Measurements from ENCODE around the gene KIAA1328.

KIAA1328 gene

DNA sequence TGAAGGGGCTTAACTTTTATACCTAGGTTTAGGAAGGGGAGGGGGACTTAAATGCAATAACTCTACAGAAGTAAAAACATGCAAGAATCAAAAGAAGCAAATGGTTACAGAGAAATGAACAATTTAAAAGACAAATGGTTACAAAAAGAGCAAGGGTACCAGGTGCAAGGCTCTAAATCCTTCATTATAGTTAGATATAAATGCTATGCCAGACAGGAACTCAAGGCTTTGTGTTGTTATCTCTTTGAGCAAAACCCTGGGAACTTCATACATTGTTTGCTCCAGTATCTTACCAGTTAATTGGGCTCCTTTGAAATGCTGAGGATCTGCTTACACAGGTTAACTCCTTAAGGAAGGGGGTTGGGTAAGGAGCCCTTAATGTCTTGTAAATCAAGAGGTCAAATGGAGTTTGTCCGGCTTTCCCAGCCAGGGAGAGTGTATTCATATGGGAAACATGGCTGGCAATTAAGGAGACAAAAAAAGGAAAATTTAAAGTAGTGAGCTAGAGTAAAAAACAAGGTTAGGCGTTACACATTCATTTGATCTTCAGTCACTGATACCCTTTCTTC lies 389.2 kb downstream of the KIAA1328 start:
- DNase-seq (ENCODE audit: low read depth in 2 of 2): no peak

- DNase-seq (ENCODE audit: low read depth in 2 of 2): no peak
Measured at GRCh38 chr18:37219257-37219656, 390.3 kb downstream of the KIAA1328 start.

GRCh38 chr18:37222354-37222998 lies 393.5 kb downstream of the KIAA1328 start:
- DNase-seq (ENCODE audit: low read depth in 2 of 2): no peak

GRCh38 chr18:37222999-37223378 lies 394.1 kb downstream of the KIAA1328 start:
- DNase-seq (ENCODE audit: low read depth in 2 of 2): no peak

GRCh38 chr18:37225279-37225678 lies 396.4 kb downstream of the KIAA1328 start:
- no peak for DNase-seq (ENCODE audit: low read depth in 2 of 2)

- no peak for DNase-seq (ENCODE audit: low read depth in 2 of 2)
Measured at GRCh38 chr18:37230768-37231167, 401.8 kb downstream of the KIAA1328 start.

- no peak for DNase-seq (ENCODE audit: low read depth in 2 of 2)
Measured at GRCh38 chr18:37231251-37231650, 402.3 kb downstream of the KIAA1328 start.

DNA sequence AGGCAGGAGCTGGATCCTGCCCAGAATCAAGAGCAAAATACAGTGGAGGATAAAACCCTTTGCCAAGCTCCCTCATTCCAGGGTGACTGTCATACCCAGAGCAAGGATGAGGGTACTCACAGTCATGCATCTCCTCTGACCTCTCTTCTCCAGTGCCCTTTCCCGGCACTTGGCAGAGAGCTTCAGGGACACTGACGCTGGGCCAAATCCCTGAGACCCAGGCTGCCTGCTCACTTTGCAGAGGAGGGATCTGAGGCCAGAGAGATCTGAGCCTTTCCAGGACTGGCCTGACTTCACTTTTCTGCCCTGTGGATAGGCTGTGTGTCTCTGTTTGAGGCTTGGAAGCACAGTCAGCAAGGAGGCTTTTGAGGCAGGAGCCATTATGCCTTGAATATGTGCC lies 406.7 kb downstream of the KIAA1328 start:
- DNase-seq (ENCODE audit: low read depth in 2 of 2): no peak

DNA sequence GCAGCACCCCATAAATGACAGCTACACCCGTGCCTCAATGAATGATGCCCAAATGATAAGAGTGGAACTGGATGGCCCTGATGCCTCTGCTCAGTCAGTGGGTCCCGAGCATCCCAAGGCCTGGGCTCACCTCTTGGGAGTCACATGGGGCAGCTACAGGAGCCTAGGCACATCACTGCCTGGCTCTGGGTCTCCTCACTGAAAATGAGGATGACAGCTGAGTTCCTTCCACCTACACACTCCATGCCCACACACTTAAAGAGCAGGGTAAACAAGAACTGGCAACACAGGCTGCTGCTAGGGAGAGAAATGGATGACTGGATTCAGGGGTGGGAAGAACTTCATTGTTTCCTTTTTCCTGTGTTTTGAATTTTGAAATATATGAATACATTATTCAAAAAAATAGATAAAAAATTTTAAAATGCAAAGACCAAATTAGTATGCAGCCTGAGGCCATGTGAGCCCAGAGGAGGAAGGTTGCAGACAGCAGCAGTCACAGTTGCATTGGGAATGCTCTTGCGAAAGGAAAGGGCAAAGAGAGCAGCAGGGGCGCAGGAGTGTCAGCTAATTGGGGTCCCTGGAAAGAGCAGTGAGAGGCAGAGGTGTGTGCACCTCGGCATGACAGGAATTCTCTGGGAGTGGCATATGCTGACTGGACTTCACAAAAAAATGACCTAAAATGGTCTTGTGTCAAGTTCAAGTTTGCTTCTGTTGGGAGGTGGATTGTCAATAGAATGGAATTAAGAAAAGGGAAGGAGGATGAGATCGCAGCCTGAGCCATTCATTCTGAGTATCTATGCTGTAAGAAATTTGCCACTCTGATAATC lies 409.6 kb downstream of the KIAA1328 start:
- DNase-seq (ENCODE audit: low read depth in 2 of 2): no peak

DNA sequence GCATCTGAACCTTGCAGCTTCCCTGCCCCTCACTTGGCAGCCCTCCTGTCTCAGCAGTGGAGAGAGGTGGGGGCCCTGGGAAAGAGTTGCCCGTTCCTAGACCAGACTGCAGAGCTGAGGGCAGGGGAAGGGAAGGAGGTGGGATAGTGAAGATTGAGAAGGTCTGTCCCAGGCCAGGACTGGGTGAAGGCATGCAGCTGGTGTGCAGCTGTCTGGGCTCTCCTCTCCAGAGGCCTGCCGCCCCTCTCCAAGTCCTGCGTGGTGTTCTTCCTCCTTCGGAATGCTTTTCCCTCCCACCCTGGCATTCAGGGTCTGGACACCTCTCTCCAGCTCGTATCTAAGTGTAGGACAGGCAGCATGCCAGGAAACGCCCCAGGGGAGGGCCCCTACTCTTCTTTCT lies 413.2 kb downstream of the KIAA1328 start:
- no peak for DNase-seq (ENCODE audit: low read depth in 2 of 2)

GRCh38 chr18:37242826-37243560 lies 414.1 kb downstream of the KIAA1328 start:
- DNase-seq (ENCODE audit: low read depth in 2 of 2): no peak

- no peak for DNase-seq (ENCODE audit: low read depth in 2 of 2)
Measured at GRCh38 chr18:37243741-37244140, 414.8 kb downstream of the KIAA1328 start.

GRCh38 chr18:37244618-37245017 lies 415.7 kb downstream of the KIAA1328 start:
- DNase-seq (ENCODE audit: low read depth in 2 of 2): no peak

DNA sequence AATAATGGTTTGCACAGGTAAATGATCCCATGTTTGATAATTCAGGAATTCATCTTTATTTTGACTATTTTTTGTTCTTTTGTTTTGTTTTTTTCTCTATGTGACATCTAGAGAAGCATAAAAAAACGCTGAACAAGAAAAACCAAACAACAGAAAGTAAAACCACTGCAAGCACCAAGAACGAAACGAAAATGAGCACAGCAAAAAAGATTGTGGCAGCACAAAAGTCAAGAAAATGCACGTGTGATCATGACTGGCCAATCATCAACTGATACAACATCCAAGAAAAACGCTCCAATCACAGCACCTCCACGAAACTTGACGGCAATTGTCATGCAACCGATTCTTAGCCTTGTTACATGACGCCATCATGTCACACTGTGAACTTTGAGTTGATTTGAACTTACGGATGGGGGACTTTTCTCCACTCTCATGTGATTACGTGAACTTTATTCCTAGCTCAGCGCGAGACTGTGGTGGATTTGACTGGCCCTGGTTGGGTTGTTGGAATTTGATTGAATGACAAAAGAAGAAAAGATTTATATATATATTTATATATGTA lies 417.9 kb downstream of the KIAA1328 start:
- DNase-seq (ENCODE audit: low read depth in 2 of 2): no peak

DNA sequence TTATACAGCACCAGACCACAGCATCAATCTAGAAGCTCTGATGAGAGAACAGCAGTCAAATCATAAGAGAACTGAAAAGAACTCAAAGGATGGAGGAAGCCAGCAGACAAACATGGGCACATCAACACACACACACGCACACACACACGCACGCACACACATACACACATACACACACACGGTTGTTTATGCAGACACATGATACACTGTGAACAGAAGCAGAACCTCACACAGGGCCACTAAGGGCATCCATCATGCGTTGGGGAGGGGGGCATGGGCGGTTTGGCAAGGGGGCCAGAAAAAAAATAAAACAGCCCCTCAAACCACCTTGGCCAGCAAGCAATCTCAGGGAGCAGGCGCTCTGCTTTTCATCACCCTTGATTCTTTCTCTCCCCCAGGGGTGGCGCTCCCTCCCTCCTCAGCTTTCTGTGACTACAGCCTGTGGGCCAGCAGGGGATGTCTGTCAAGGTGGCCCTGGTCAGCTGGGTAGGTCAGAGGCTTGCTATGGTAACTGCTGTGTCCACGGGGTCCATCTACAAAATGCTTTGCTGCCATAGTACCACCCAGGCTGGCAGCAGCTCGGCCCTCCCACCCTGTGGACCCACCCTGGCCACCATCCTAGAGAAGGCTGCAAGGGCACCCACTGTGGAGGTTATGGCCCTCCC lies 418.7 kb downstream of the KIAA1328 start:
- no peak for DNase-seq (ENCODE audit: low read depth in 2 of 2)

GRCh38 chr18:37248281-37248680 lies 419.4 kb downstream of the KIAA1328 start:
- no peak for DNase-seq (ENCODE audit: low read depth in 2 of 2)

GRCh38 chr18:37249171-37249886 lies 420.4 kb downstream of the KIAA1328 start:
- DNase-seq (ENCODE audit: low read depth in 2 of 2): no peak

- DNase-seq (ENCODE audit: low read depth in 2 of 2): no peak
Measured at GRCh38 chr18:37249895-37250618, 421.1 kb downstream of the KIAA1328 start.

- DNase-seq (ENCODE audit: low read depth in 2 of 2): no peak
Measured at GRCh38 chr18:37251679-37252078, 422.8 kb downstream of the KIAA1328 start.

GRCh38 chr18:37252342-37252741 lies 423.4 kb downstream of the KIAA1328 start:
- no peak for DNase-seq (ENCODE audit: low read depth in 2 of 2)
